AG10803 (cell line): ENCODE results near the gene AXL.
A peak's percentile ranks its signal among the peaks of the same experiment; 100 is the strongest.

ENCODE experiments used
- DNase-seq: peaks from one replicate; pipeline ENCODE4 v3.0.0; 2010; ENCODE audit warnings: low read depth
- H3K4me3 ChIP-seq: 2 replicates; pipeline ENCODE4 v1.5.1; 2011; ENCODE audit warnings: mild to moderate bottlenecking, low read length, control low read depth
- CTCF ChIP-seq: conservative IDR thresholded peaks from 2 replicates; pipeline ENCODE4 v1.5.1; 2011; ENCODE audit warnings: mild to moderate bottlenecking, low read length, control low read depth, inconsistent platforms

The AXL gene

GRCh38 chr19:41295499-41295898 is 76.5 kb downstream of the AXL start:
- DNase-seq: no peak
- no peak for TF ChIP-seq CTCF
- H3K4me3 ChIP-seq: no peak overlapping the region

- TF ChIP-seq CTCF: no peak
- H3K4me3 ChIP-seq: no peak overlapping the region
- DNase-seq: no peak
Observed at GRCh38 chr19:41296433-41296871, 77.4 kb downstream of the AXL start.

GRCh38 chr19:41297628-41298347 is 78.8 kb downstream of the AXL start:
- no peak for DNase-seq
- no peak for TF ChIP-seq CTCF
- no peak overlapping the region for H3K4me3 ChIP-seq

GRCh38 chr19:41298348-41298964 is 79.4 kb downstream of the AXL start:
- H3K4me3 ChIP-seq: no peak overlapping the region
- DNase-seq: peak; percentile 93
- TF ChIP-seq CTCF: no peak

GRCh38 chr19:41299046-41299754 is 80.2 kb downstream of the AXL start:
- TF ChIP-seq CTCF: no peak
- H3K4me3 ChIP-seq: no peak overlapping the region
- DNase-seq: peak; percentile 28

- no peak overlapping the region for H3K4me3 ChIP-seq
- TF ChIP-seq CTCF: no peak
- peak; percentile 71 for DNase-seq
Observed at GRCh38 chr19:41299755-41300089, 80.7 kb downstream of the AXL start.

GRCh38 chr19:41300555-41300954 is 81.5 kb downstream of the AXL start:
- TF ChIP-seq CTCF: no peak
- DNase-seq: no peak
- no peak overlapping the region for H3K4me3 ChIP-seq
